H1 (cell line): ENCODE results near the gene PLP2. TPM values are rescaled to one million over a fixed set of nuclear protein-coding genes. Genes with fewer than 3 reads are reported as not detected.
A peak's percentile ranks its signal among the peaks of the same experiment; 100 is the strongest.

ENCODE experiments used
- CTCF ChIA-PET: fragments of 300-600 bp; sonication (Branson Sonifier 250); formaldehyde crosslinking; loops from one replicate; lab custom pipeline; 2021; ENCODE audit not compliant: partially characterized antibody; lab: Charles Lee
- POLR2A ChIA-PET: fragments of 300-600 bp; sonication (Branson Sonifier 250); formaldehyde crosslinking; loops from one replicate; lab custom pipeline; 2021; ENCODE audit warnings: inconsistent platforms; ENCODE audit not compliant: partially characterized antibody; lab: Charles Lee
- DNase-seq, 2 experiments: peaks; one replicate each; pipeline versions ENCODE4 v3.0.0 to v3.0.0-alpha.2; 2010 to 2022; ENCODE audit warnings: low spot score in 2 of 2, low read depth in 1 of 2, mixed read lengths in 1 of 2
- FAIRE-seq: peaks from 2 replicates; lab custom pipeline; 2011; peaks lifted over from hg19 to GRCh38; lab: Jason Lieb, UNC
- H2AFZ ChIP-seq: 2 replicates; pipeline ENCODE4 v1.8.1; 2012; ENCODE audit warnings: low read length, inconsistent platforms
- H2AK5ac ChIP-seq: 2 replicates; pipeline ENCODE4 v1.6.1; 2013; ENCODE audit warnings: low read depth, low read length
- H2BK120ac ChIP-seq: replicated peaks from 2 replicates; pipeline ENCODE3; 2013; ENCODE audit warnings: low read depth, low read length, inconsistent platforms
- H2BK12ac ChIP-seq: 2 replicates; pipeline ENCODE4 v1.6.1; 2013; ENCODE audit warnings: low read depth, low read length
- H2BK15ac ChIP-seq: 2 replicates; pipeline ENCODE4 v1.6.1; 2013; ENCODE audit warnings: low read length
- H2BK20ac ChIP-seq: 2 replicates; pipeline ENCODE4 v1.6.1; 2013; ENCODE audit warnings: low read length
- H2BK5ac ChIP-seq: 2 replicates; pipeline ENCODE4 v1.6.1; 2013; ENCODE audit warnings: low read depth, low read length
- H3K14ac ChIP-seq: 2 replicates; pipeline ENCODE4 v1.6.1; 2013; ENCODE audit warnings: inconsistent platforms; ENCODE audit not compliant: insufficient read length
- H3K18ac ChIP-seq: 2 replicates; pipeline ENCODE4 v1.6.1; 2013; ENCODE audit warnings: low read length; ENCODE audit errors: extremely low read depth
- H3K23ac ChIP-seq: 2 replicates; pipeline ENCODE4 v1.6.1; 2013; ENCODE audit warnings: inconsistent platforms; ENCODE audit not compliant: insufficient read length
- H3K23me2 ChIP-seq: 2 replicates; pipeline ENCODE4 v1.6.1; 2013; ENCODE audit warnings: low read depth, low read length
- H3K27ac ChIP-seq: 2 replicates; pipeline ENCODE4 v1.6.1; 2011; ENCODE audit warnings: low read depth, low read length, inconsistent platforms
- H3K27me3 ChIP-seq, 4 experiments: replicated peaks in 1 of 4; 1 replicate in 1 of 4; 2 replicates in 3 of 4; pipeline versions ENCODE4 v1.6.1 to v1.8.1; 2011 to 2013; ENCODE audit warnings: low read length in 3 of 4, mild to moderate bottlenecking in 3 of 4, inconsistent platforms in 2 of 4, mixed read lengths in 2 of 4, moderate library complexity in 1 of 4; ENCODE audit not compliant: control insufficient read depth in 3 of 4, insufficient read depth in 3 of 4; ENCODE audit errors: extremely low read depth in 1 of 4
- H3K36me3 ChIP-seq, 4 experiments: 2 replicates each; pipeline versions ENCODE4 v1.6.1 to v1.8.1; 2011 to 2013; ENCODE audit warnings: mild to moderate bottlenecking in 4 of 4, low read length in 3 of 4, moderate library complexity in 2 of 4, control low read depth in 1 of 4, inconsistent platforms in 1 of 4; ENCODE audit not compliant: insufficient read depth in 4 of 4, control insufficient read depth in 2 of 4
- H3K4ac ChIP-seq: replicated peaks from 2 replicates; pipeline ENCODE3; 2013; ENCODE audit warnings: low read length, low read depth, mixed read lengths, inconsistent platforms; ENCODE audit not compliant: insufficient read length
- H3K4me1 ChIP-seq, 4 experiments: replicated peaks in 1 of 4; 1 replicate in 1 of 4; 2 replicates in 3 of 4; pipeline versions ENCODE4 v1.6.1 to v1.8.1; 2011 to 2013; ENCODE audit warnings: low read length in 3 of 4, inconsistent platforms in 2 of 4, mixed read lengths in 1 of 4; ENCODE audit not compliant: insufficient read depth in 4 of 4, control insufficient read depth in 3 of 4
- H3K4me2 ChIP-seq, 2 experiments: 2 replicates each; pipeline versions ENCODE4 v1.6.1 to v1.8.1; 2011 to 2013; ENCODE audit warnings: low read depth in 2 of 2, low read length in 2 of 2, control low read depth in 1 of 2, inconsistent platforms in 1 of 2, mild to moderate bottlenecking in 1 of 2; ENCODE audit not compliant: insufficient read depth in 1 of 2
- H3K4me3 ChIP-seq, 4 experiments: fragments of 200-600, 300-600 bp in 1 of 4; sonication (generic), shearing (Covaris generic), sonication (Bioruptor Twin) in 1 of 4; 2 replicates each; pipeline versions ENCODE4 v1.5.1 to v1.8.1; 2011 to 2016; ENCODE audit warnings: low read length in 4 of 4, low read depth in 3 of 4, control low read depth in 2 of 4, inconsistent platforms in 2 of 4, mild to moderate bottlenecking in 2 of 4, mixed read lengths in 1 of 4, moderate library complexity in 1 of 4; ENCODE audit not compliant: insufficient read depth in 2 of 4; ENCODE audit errors: extremely low read depth in 1 of 4
- H3K56ac ChIP-seq: replicated peaks from 2 replicates; pipeline ENCODE3; 2013; ENCODE audit warnings: low read depth, mild to moderate bottlenecking, mixed read lengths, low read length, inconsistent platforms; ENCODE audit not compliant: insufficient read length
- H3K79me1 ChIP-seq: 2 replicates; pipeline ENCODE4 v1.6.1; 2013; ENCODE audit warnings: low read depth, low read length, control low read depth
- H3K79me2 ChIP-seq, 2 experiments: 2 replicates each; pipeline versions ENCODE4 v1.6.1 to v1.8.1; 2012 to 2013; ENCODE audit warnings: low read length in 2 of 2, mild to moderate bottlenecking in 2 of 2, inconsistent platforms in 1 of 2; ENCODE audit not compliant: insufficient read depth in 2 of 2, control insufficient read depth in 1 of 2
- H3K9ac ChIP-seq, 4 experiments: replicated peaks in 1 of 4; 1 replicate in 1 of 4; 2 replicates in 3 of 4; pipeline versions ENCODE4 v1.6.1 to v1.8.1; 2011 to 2013; ENCODE audit warnings: low read depth in 3 of 4, low read length in 3 of 4, control low read depth in 2 of 4, mild to moderate bottlenecking in 2 of 4, moderate library complexity in 2 of 4, inconsistent platforms in 1 of 4; ENCODE audit errors: extremely low read depth in 1 of 4
- H3K9me3 ChIP-seq, 2 experiments: 2 replicates each; pipeline versions ENCODE4 v1.6.1 to v1.8.1; 2012 to 2013; ENCODE audit warnings: mild to moderate bottlenecking in 2 of 2, moderate library complexity in 2 of 2, control low read depth in 1 of 2, inconsistent platforms in 1 of 2, low read depth in 1 of 2, low read length in 1 of 2, mixed read lengths in 1 of 2; ENCODE audit not compliant: insufficient read depth in 2 of 2
- H4K20me1 ChIP-seq, 2 experiments: replicated peaks in 1 of 2; 2 replicates each; pipeline versions ENCODE3 to v1.8.1; 2011 to 2013; ENCODE audit warnings: inconsistent platforms in 2 of 2, low read length in 2 of 2, mild to moderate bottlenecking in 1 of 2; ENCODE audit not compliant: insufficient read depth in 2 of 2, control insufficient read depth in 1 of 2
- H4K5ac ChIP-seq: 2 replicates; pipeline ENCODE4 v1.6.1; 2013; ENCODE audit warnings: low read length, low read depth, mixed read lengths, inconsistent platforms; ENCODE audit not compliant: insufficient read length
- H4K8ac ChIP-seq: 2 replicates; pipeline ENCODE4 v1.8.0; 2013; ENCODE audit warnings: mild to moderate bottlenecking, moderate library complexity, low read length, inconsistent platforms; ENCODE audit not compliant: insufficient read depth; ENCODE audit errors: extremely low read depth
- H4K91ac ChIP-seq: replicated peaks from 2 replicates; pipeline ENCODE3; 2013; ENCODE audit warnings: low read length, mixed read lengths, inconsistent platforms; ENCODE audit not compliant: insufficient read length
- ATF2 ChIP-seq: IDR thresholded peaks from 2 replicates; pipeline ENCODE4 v1.6.1; 2012; ENCODE audit warnings: low read length, inconsistent platforms
- KDM1A ChIP-seq: fragments of 200-600, 300-600 bp; sonication (generic); IDR thresholded peaks from 2 replicates; pipeline ENCODE4 v1.7.1; 2016; ENCODE audit warnings: mild to moderate bottlenecking, low read length, borderline replicate concordance
- KDM4A ChIP-seq: IDR thresholded peaks from one replicate; pipeline ENCODE4 v1.7.1; 2012; ENCODE audit warnings: low read depth, mild to moderate bottlenecking, moderate library complexity, low read length, inconsistent platforms; ENCODE audit not compliant: severe bottlenecking
- RBBP5 ChIP-seq: IDR thresholded peaks from 2 replicates; pipeline ENCODE4 v1.7.1; 2012; ENCODE audit warnings: low read depth, mild to moderate bottlenecking, inconsistent platforms, low read length, moderate library complexity, borderline replicate concordance
- RXRA ChIP-seq: IDR thresholded peaks from 2 replicates; pipeline ENCODE4 v1.6.1; 2011; ENCODE audit warnings: low read depth, mild to moderate bottlenecking, low read length, moderate library complexity; ENCODE audit not compliant: insufficient read depth
- SAP30 ChIP-seq: fragments of 300-600 bp; sonication (generic); IDR thresholded peaks from 2 replicates; pipeline ENCODE4 v1.7.1; 2012; ENCODE audit warnings: low read length, moderate library complexity, mild to moderate bottlenecking, inconsistent platforms; ENCODE audit not compliant: insufficient read depth, insufficient replicate concordance
- SIRT6 ChIP-seq: IDR thresholded peaks from one replicate; pipeline ENCODE4 v1.7.1; 2012; ENCODE audit warnings: low read length, inconsistent platforms
- SUZ12 ChIP-seq: fragments of 200-600 bp; sonication (generic); IDR thresholded peaks from 2 replicates; pipeline ENCODE4 v1.6.1; 2012; ENCODE audit warnings: mild to moderate bottlenecking, inconsistent platforms, low read length, moderate library complexity, mixed read lengths
- TEAD4 ChIP-seq: IDR thresholded peaks from 2 replicates; pipeline ENCODE4 v1.6.1; 2012; ENCODE audit warnings: low read depth, low read length, inconsistent platforms, mixed read lengths
- WGBS, 2 experiments: shearing (Covaris generic) in 1 of 2; methylation state at CpG; one replicate each; pipeline versions ENCODE4 v1.1.6 to v1.1.7; 2013 to 2015; ENCODE audit warnings: low lambda C conversion rate in 2 of 2, mixed read lengths in 2 of 2, inconsistent platforms in 1 of 2, low coverage in 1 of 2, missing lambda C conversion rate in 1 of 2; ENCODE audit not compliant: insufficient replicate concordance in 2 of 2, insufficient coverage in 1 of 2, insufficient read length in 1 of 2; ENCODE audit errors: extremely low coverage in 1 of 2, missing lambda C conversion rate in 1 of 2; 5-methylcytosine and 5-hydroxymethylcytosine counted together
- polyA plus RNA-seq, 7 experiments: library from polyadenylated mRNA; depleted of rRNA in 3 of 7; stranded (reverse) in 5 of 7; unstranded in 2 of 7; fragments of >200 nt in 5 of 7; fragments of 200-250 nt in 2 of 7; gene quantifications; 1 replicate in 5 of 7; 2 replicates in 1 of 7; 4 replicates in 1 of 7; pipeline versions ENCODE4 v1.2.1 to v1.2.3, GENCODE V29; 2011 to 2013; ENCODE audit warnings: missing spikeins in 2 of 7, mixed read lengths in 2 of 7
- total RNA-seq: library from RNA; stranded (reverse); fragmentation: NEBNext Ultra II Directional; extraction: Animal tissue kit (Norgen Biotek cat#: 25700); gene quantifications from 2 replicates; pipeline ENCODE4 v1.2.1, GENCODE V29; 2021

Gene PLP2
- total and polyA plus RNA-seq, 2 of the 8 experiments (the other 6 are each of a cell fraction or from before 2014, with no cell fraction given): 10.3 to 23.4 TPM

DNA sequence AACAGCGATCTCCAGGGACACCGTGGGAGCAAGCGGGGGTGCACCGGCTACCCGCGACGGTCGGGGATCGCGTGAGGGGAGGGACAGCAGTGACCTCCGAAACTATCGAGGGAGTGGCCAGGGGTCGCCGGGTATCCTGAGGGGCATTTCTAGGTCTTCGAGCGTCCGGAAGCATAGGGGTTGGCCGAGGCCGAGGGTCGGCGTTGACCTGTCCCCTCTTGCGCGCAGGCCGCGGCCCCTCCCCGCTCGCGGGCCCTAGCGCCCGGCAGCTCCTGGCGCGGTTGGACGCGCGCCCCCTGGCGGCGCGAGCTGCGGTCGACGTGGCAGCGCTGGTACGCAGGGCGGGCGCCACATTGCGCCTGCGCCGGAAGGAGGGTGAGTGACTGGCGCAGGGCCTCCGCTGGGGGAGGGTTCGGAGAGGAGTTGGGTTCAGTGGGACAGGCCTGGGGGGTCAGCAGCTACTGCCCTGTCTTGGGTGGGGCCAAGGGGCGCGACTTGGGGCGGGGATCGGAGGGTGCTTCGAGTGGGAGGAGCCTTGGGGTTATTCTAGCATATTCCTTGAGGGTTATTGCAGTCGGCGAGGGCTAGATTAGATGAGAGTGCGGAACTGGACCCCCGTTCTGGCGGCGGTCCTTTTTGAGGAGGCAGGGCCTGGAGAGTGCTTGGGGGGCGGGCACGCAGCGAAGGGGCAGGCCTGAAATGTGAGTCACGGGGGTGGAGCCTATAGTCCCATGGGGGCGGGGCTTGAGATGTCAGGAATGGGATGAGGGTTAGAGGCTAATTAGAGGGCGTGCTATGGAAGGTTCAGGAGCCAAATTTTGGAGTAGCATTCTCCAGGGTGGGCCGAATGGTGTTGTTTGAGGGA lies 7.9 kb upstream of the PLP2 start:
- Histone ChIP-seq H3K23me2 (peaks cover 9% of the 10 kb centered on the region; the same call in 1 of the 2 replicates), H3K9ac (peak overlapping the region in 3 of 4 experiments; percentile 34 to 55 (median 46); a peak in 4 of 7 replicates), H2BK5ac (no peak overlapping the region), H2AFZ (no peak overlapping the region; the same call in 1 of the 2 replicates), H3K27ac (peak overlapping the region; percentile 70; the same call in 1 of the 2 replicates), H2BK15ac (no peak overlapping the region), H3K36me3 (no peaks in the 10 kb centered on the region), H4K5ac (peak overlapping the region; percentile 60), H2BK20ac (no peak overlapping the region), H4K20me1 (no peaks in the 10 kb centered on the region), H2AK5ac (no peak overlapping the region), H3K4me1 (peaks cover 0 to 12% (median 4%) of the 10 kb centered on the region in 4 experiments; a peak in 4 of 7 replicates), H3K27me3 (peaks cover 0 to 8% (median 6%) of the 10 kb centered on the region in 4 experiments; a peak in 4 of 7 replicates), H3K79me1 (no peaks in the 10 kb centered on the region), H4K91ac (no peak overlapping the region), H3K4ac (no peak overlapping the region), H3K4me2 (peak overlapping the region; percentile 22 to 72), H3K56ac (no peak overlapping the region), H3K14ac (no peak overlapping the region), H3K18ac (no peak overlapping the region), H3K23ac (no peak overlapping the region), H2BK12ac (no peak overlapping the region), H3K79me2 (no peaks in the 10 kb centered on the region), H2BK120ac (no peak overlapping the region), H3K9me3 (no peaks in the 10 kb centered on the region), H4K8ac (no peak overlapping the region), H3K4me3 (peak overlapping the region; percentile 38 to 64 (median 42); a peak in 7 of 8 replicates)
- no peak for FAIRE-seq
- WGBS, 2 experiments: 7% methylated on average over 8 of the region's 69 CpGs; no CpG with 5 or more reads in 1 of the 2 experiments
- ChIA-PET POLR2A (interaction anchor here (0.8 to 1.2 kb wide), 3 partner anchors 21 to 120 kb away, joined by 3 to 5 read pairs (median 3); no protein-coding TSS in a partner anchor), CTCF (interaction anchor here (1.1 to 1.8 kb wide), 4 partner anchors 10 to 23 kb away, joined by 4 to 7 read pairs (median 5); no protein-coding TSS in a partner anchor)
- DNase-seq: peak; percentile 49 to 85
- TF ChIP-seq RBBP5: no peak
- no peak for TF ChIP-seq KDM1A
- no peak for TF ChIP-seq SIRT6
- no peak for TF ChIP-seq TEAD4
- no peak for TF ChIP-seq SUZ12
- TF ChIP-seq KDM4A: peak; percentile 52
- TF ChIP-seq SAP30: no peak
- no peak for TF ChIP-seq RXRA
- no peak for TF ChIP-seq ATF2
